LNCaP clone FGC (cell line): Measurements from ENCODE around the gene PDE4D.

Experiments used
- DNase-seq: peaks from one replicate; pipeline ENCODE4 v3.0.0-alpha.2; 2011; ENCODE audit warnings: low read depth
- H3K4me3 ChIP-seq: 2 replicates; pipeline ENCODE4 v1.5.1; 2011; ENCODE audit warnings: mild to moderate bottlenecking, low read depth, low read length, control low read depth
- CTCF ChIP-seq: IDR thresholded peaks from 2 replicates; pipeline ENCODE4 v1.5.1; 2012; ENCODE audit warnings: mild to moderate bottlenecking; ENCODE audit not compliant: control insufficient read depth, insufficient read depth; ENCODE audit errors: extremely low read depth

The PDE4D gene

GRCh38 chr5:59535561-59535960 is 358.0 kb downstream of the PDE4D start:
- peak; percentile 38 for DNase-seq
- no peak overlapping the region for H3K4me3 ChIP-seq
- TF ChIP-seq CTCF: no peak

- DNase-seq: no peak
- H3K4me3 ChIP-seq: no peak overlapping the region
- TF ChIP-seq CTCF: no peak
These were observed 359.8 kb downstream of the PDE4D start for GRCh38 chr5:59533730-59534108.

GRCh38 chr5:59532979-59533729 is 360.4 kb downstream of the PDE4D start:
- H3K4me3 ChIP-seq: no peak overlapping the region
- no peak for DNase-seq
- TF ChIP-seq CTCF: no peak

GRCh38 chr5:59529239-59529638 is 364.3 kb downstream of the PDE4D start:
- TF ChIP-seq CTCF: no peak
- no peak overlapping the region for H3K4me3 ChIP-seq
- no peak for DNase-seq

GRCh38 chr5:59528202-59528862 is 365.2 kb downstream of the PDE4D start:
- no peak overlapping the region for H3K4me3 ChIP-seq
- no peak for DNase-seq
- no peak for TF ChIP-seq CTCF

GRCh38 chr5:59525957-59526356 is 367.6 kb downstream of the PDE4D start:
- no peak overlapping the region for H3K4me3 ChIP-seq
- no peak for TF ChIP-seq CTCF
- no peak for DNase-seq
